ENCODE results near the gene TIMELESS.
"Not testable (repeated sequence)": the region's sequence is repeated elsewhere in the genome, so short reads cannot be mapped to it uniquely, and the experiment has no call there.

Gene TIMELESS

DNA sequence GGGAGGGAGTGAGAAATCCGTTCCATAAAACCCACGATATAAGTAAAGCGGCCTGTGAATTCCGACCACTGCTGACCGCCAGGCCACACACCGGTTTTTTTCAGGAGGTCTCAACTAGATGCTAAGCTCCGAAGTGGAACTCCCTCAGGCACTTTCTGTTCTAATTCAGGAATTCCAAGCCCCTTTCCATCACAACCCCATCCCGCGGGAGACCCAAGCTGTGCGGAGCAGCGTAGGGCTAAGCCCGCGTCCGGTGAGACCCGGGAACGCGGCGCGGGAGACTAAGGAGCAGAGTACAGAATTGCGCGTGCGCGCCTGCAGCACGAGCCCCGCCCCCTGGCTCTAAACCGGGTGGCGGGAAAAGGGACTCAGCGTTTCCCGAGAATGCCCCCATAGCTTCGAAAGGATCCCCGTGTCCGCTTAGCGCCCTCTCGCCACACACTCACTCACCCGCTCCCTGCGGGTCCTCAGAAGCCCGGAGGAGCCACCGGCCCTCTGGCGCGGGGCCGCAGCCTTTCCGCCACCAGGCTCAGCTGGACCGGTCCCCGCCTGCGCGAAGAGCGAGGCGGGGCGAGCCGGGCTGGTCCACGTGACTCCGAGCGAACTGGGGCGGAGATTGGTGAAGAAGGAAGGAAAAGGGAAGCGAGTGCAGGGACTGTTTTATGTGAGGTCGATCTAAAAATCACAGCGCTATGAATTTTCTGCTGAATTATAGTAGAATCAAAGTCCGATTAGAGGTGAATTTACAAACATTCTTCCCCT lies at the start of gene TIMELESS:
Gene TIMELESS, minus strand, starts transcription at position 567 of the 762 bp plus-strand sequence. CDS start 15,256 bp downstream, outside the sequence.
- DNase-seq: peak; percentile 78

- not testable (repeated sequence) for DNase-seq
Measured at GRCh38 chr12:56498126-56498902, 49.1 kb upstream of the TIMELESS start.

DNA sequence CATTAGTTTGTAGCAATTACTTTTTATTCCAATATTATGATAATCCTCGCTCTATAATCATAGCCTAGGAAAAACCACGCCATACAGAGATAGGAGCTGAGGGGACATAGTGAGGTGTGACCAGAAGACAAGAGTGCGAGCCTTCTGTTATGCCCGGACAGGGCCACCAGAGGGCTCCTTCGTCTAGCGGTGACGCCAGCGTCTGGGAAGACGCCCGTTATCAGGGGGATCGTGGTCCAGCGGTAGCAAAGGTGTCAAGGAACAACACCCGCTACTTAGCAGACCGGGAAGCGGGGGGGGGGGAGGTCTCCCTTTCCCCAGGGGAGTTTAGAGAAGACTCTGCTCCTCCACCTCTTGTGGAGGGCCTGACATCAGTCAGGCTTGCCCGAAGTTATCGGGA lies 47.5 kb upstream of the TIMELESS start:
- DNase-seq: peak; percentile 55

DNA sequence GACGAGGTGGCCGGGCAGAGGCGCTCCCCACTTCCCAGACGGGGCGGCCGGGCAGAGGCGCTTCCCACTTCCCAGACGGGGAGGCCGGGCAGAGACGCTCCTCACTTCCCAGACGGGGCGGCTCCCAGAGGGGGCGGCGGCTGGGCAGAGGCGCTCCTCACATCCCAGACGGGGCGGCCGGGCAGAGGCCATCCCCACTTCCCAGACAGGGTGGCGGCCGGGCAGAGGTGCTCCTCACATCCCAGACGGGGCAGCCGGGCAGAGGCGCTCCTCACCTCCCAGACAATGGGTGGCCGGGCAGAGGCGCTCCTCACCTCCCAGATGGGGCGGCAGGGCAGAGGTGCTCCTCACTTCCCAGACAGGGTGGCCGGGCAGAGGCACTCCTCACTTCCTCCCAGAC lies 45.3 kb upstream of the TIMELESS start:
- DNase-seq: not testable (repeated sequence)

DNA sequence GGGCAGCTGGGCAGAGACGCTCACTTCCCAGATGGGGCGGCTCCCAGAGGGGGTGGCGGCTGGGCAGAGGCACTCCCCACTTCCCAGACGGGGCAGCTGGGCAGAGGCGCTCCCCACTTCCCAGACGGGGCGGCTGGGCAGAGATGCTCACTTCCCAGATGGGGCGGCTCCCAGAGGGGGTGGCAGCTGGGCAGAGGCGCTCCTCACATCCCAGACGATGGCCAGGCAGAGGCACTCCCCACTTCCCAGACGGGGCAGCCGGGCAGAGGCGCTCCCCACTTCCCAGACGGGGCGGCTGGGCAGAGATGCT lies 44.8 kb upstream of the TIMELESS start:
- DNase-seq: not testable (repeated sequence)

DNA sequence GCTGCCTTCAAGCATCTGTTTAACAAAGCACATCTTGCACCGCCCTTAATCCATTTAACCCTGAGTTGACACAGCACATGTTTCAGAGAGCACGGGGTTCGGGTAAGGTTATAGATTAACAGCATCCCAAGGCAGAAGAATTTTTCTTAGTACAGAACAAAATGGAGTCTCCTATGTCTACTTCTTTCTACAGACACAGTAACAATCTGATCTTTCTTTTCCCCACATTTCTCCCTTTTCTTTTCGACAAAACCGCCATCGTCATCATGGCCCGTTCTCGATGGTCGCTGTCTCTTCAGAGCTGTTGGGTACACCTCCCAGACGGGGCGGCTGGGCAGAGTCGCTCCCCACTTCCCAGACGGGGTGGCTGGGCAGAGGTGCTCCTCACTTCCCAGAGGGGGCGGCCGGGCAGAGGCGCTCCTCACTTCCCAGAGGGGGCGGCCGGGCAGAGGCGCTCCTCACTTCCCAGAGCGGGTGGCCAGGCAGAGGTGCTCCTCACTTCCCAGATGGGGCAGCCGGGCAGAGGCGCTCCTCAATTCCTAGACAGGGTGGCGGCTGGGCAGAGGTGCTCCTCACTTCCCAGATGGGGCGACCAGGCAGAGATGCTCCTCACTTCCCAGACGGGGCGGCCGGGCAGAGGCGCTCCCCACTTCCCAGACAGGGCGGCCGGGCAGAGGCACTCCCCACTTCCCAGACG lies 44.3 kb upstream of the TIMELESS start:
- not testable (repeated sequence) for DNase-seq

GRCh38 chr12:56490360-56490759 lies 41.1 kb upstream of the TIMELESS start:
- DNase-seq: no peak

GRCh38 chr12:56488041-56488955 lies 39.1 kb upstream of the TIMELESS start, which contains the start of gene GLS2:
TSS of gene GLS2 (minus strand) at chr12:56488161. CDS start at chr12:56488118, 43 bp downstream.
- peak; percentile 71 for DNase-seq

DNA sequence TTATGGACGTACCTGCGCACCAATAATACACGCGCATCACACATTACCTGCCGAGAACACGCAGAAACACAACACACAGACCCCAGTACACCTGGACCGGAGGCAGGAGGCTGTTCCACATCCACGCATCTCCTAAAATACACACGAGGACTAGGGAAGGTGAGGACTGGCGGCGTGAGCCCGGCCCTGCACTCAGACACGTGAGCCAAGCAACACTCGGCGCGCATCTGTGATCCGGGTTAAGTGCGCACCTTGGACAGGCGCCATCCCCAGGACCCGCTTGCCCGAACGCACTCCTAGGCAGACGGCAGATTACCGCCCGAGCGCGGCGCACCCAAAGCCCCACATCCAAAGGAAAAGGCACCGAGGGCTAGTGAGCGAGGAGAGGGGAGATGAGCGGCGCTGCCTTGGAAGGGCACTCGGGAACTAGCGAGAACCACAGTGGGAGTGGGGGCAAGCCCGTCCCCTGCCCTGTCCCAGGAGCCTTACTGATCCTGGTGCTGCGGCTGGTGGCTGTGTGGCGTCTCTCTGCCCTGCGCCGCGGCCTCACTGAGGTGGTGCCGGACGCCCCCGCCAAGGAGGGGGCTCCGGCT lies 38.3 kb upstream of the TIMELESS start:
- DNase-seq: no peak

GRCh38 chr12:56486694-56487093 lies 37.5 kb upstream of the TIMELESS start:
- no peak for DNase-seq

DNA sequence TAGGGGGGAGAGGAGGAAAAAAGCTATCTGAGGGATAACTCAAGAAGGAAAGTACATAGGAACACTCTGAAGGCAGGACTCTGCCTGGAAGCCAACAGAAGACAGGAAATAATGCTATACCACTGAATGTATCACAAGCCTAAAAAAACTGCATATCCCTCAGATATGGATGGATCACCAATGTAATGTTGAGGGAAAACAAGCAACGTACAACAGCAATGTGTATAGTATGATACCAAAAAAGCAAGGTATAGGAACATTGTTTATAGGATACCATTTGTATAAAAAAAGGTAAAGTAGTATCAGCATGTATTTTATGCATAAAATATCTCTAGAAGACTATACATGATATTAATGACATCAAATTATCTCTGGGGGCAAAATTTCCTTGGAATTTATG lies 35.3 kb upstream of the TIMELESS start:
- DNase-seq: no peak

DNA sequence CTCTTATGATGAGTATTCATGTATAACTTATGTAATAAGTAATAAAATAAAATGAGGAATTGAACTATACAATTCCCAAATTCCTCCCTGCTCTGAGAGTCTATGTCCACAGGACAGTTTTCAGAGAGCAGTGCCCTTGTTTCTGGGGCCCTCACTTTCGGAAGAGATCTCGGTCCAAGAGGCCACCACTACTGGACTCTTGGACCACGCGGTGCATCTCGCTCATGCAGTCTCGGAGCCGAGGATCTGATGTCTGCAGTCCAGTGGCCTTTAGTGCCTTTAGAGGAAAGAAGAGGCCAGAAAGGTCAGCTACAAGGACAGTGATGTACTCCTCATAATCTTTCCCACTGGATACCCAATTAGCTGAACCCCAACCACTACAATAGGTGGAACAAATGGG lies 30.4 kb upstream of the TIMELESS start:
- no peak for DNase-seq

DNA sequence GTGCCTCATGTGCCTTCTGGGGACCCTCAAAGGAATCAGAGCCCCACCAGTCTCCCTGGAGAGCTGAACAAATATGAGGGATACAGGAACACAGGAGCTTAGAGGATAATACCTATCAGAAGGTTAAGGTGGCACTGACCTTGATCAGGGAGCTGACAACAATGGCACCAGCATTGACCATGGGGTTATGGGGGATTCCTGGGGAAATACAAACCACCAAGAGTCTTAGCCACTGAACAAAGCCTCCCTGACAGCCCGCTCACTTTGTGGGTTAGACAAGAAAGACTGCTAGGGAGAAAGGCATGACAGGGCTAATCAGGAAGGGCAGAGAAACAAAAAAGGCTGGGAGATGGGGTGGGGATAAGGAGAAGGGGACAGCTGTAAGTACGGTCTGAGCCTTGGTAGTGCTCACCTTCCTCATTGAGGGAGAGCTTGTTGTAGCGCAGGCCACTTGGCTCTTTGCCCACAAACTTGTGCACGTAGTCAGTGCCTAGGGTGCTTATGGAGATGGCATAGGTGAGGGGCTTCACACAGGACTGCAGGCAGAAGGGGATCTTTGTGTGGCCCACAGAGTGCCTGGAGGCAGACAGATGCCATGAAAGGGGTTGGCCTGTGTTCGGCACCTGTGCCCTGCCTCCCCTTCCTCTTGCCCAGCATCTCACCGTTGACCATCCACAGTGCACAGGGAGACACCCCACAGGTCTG lies 28.4 kb upstream of the TIMELESS start:
- DNase-seq: no peak

DNA sequence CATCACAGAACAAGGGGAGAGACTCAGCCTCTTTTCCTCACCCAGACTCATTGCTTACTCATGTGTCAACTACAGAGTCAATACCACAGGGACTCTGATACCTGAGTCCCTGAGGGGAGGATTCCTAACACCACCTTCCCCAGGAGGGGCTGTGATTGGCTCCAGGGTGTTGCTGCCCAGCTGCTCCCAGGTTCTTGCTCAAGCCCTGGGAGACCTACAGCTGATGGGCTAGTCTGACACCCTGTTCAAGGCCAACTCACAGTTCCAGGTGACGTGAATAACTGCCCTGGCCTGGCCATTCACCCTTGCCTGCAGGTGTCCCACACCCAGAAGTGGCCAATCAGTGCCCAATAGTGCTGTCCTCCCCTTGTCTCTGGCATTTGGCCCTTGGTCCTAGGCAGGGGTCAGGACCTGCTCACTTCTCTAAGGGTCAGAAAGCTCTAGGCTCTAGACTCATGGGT lies 27.8 kb upstream of the TIMELESS start:
- no peak for DNase-seq

DNA sequence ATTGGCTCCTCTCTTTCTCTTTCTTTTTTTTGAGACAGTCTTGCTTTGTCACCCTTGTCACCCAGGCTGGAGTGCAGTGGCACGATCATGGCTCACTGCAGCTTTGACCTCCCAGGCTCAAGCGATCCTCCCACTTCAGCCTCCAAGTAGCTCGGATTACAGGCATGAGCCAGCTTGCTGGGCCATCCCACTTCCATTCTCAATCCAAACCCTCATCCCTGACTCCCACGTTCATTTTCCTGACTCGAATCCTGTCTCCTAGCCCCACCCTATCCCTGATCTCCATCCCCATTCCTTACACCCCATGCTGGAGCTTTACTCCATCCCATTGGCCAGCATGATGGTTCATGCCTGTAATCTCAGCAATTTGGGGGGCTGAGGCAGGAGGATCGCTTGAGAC lies 26.9 kb upstream of the TIMELESS start:
- no peak for DNase-seq

DNA sequence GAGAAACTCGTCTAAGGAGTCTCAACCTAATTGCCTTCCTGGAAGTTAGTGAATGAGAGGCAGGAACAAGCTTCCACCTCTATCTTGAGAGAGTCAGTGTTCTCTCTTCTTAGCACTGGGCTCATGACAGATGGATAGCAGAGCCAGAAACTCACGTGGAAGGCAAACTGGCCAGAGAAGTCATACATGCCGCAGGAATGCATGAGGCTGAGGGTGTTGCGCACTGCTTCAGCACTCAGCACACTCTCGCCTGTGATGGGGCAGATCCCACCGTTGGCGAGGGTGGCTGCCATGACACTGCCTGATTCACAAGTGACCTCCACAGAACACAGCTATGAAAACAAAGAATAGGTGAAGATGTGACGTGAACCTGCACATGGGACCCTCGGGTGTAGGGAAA lies 25.2 kb upstream of the TIMELESS start:
- no peak for DNase-seq

GRCh38 chr12:56469007-56469930 lies 20.0 kb upstream of the TIMELESS start:
- DNase-seq: no peak

GRCh38 chr12:56468216-56469006 lies 19.2 kb upstream of the TIMELESS start, which contains the start of gene SPRYD4:
TSS of gene SPRYD4 (plus strand) at chr12:56468578. CDS start at chr12:56468592, 14 bp downstream.
- peak; percentile 91 for DNase-seq

DNA sequence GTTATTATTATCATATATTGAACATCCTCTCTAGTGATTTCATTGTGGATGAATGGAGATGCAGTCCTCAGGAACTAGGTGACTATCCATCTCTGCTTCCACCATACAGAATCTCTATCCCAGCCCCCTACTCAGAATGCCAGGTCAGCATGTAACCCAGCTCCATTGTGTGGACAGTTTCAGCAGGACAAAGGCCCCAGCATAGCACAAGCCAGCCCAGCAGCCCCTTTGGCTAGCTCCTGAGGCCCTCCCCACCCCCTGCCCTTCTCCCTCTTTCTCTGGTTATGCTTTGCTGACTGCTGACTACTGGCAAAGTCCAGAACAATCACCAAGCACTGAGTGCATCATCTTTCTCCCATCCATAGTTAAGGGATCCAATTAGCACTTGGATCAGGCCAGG lies 13.3 kb upstream of the TIMELESS start:
- no peak for DNase-seq
